ENCODE data around the gene SUSD3. TPM values are rescaled to one million over a fixed set of nuclear protein-coding genes. Genes with fewer than 3 reads are reported as not detected.

Gene SUSD3
- total RNA-seq, 1 donor from 2014 or later, result not detected

GRCh38 chr9:93020771-93021670 is 37.5 kb upstream of the SUSD3 start:
- Mint-ChIP-seq H3K36me3 (ENCODE audit: low read depth) (no peaks in the 10 kb centered on the region), H3K27ac (ENCODE audit: unreplicated experiment) (no peak overlapping the region), H3K4me1 (ENCODE audit: low read depth) (no peaks in the 10 kb centered on the region), H3K4me3 (ENCODE audit: unreplicated experiment) (no peak overlapping the region), H3K9me3 (ENCODE audit: low read depth) (no peaks in the 10 kb centered on the region), H3K27me3 (ENCODE audit: low read depth) (peaks cover 11% of the 10 kb centered on the region)
- peak; percentile 57 for DNase-seq (ENCODE audit: low spot score)
- TF ChIP-seq CTCF (IDR thresholded peaks at IDR 0.05), result no peak

- TF ChIP-seq CTCF (IDR thresholded peaks at IDR 0.05), result no peak
- no peaks in the 10 kb centered on the region for H3K36me3 Mint-ChIP-seq (ENCODE audit: low read depth)
- H3K27me3 Mint-ChIP-seq (ENCODE audit: low read depth), result peaks cover 11% of the 10 kb centered on the region
- no peaks in the 10 kb centered on the region for H3K9me3 Mint-ChIP-seq (ENCODE audit: low read depth)
- H3K27ac Mint-ChIP-seq (ENCODE audit: unreplicated experiment), result no peak overlapping the region
- no peaks in the 10 kb centered on the region for H3K4me1 Mint-ChIP-seq (ENCODE audit: low read depth)
- no peak overlapping the region for H3K4me3 Mint-ChIP-seq (ENCODE audit: unreplicated experiment)
- peak; percentile 56 for DNase-seq (ENCODE audit: low spot score)
Observed at GRCh38 chr9:93022066-93022465, 36.4 kb upstream of the SUSD3 start.

- H3K9me3 Mint-ChIP-seq (ENCODE audit: low read depth), result no peaks in the 10 kb centered on the region
Observed at GRCh38 chr9:93022721-93023520, 35.6 kb upstream of the SUSD3 start.

GRCh38 chr9:93023521-93023815 is 35.0 kb upstream of the SUSD3 start:
- no peaks in the 10 kb centered on the region for H3K4me1 Mint-ChIP-seq (ENCODE audit: low read depth)
- no peaks in the 10 kb centered on the region for H3K36me3 Mint-ChIP-seq (ENCODE audit: low read depth)
- TF ChIP-seq CTCF (IDR thresholded peaks at IDR 0.05), result no peak
- H3K4me3 Mint-ChIP-seq (ENCODE audit: unreplicated experiment), result no peak overlapping the region
- no peaks in the 10 kb centered on the region for H3K9me3 Mint-ChIP-seq (ENCODE audit: low read depth)
- no peak for DNase-seq (ENCODE audit: low spot score)
- H3K27me3 Mint-ChIP-seq (ENCODE audit: low read depth), result peaks cover 6% of the 10 kb centered on the region
- no peak overlapping the region for H3K27ac Mint-ChIP-seq (ENCODE audit: unreplicated experiment)

More at GRCh38 chr9:93022721-93023520, 35.6 kb upstream of the SUSD3 start:
- TF ChIP-seq CTCF (IDR thresholded peaks at IDR 0.05), result no peak
- Mint-ChIP-seq H3K27ac (ENCODE audit: unreplicated experiment) (no peak overlapping the region), H3K4me3 (ENCODE audit: unreplicated experiment) (no peak overlapping the region), H3K4me1 (ENCODE audit: low read depth) (no peaks in the 10 kb centered on the region), H3K27me3 (ENCODE audit: low read depth) (peaks cover 7% of the 10 kb centered on the region), H3K36me3 (ENCODE audit: low read depth) (no peaks in the 10 kb centered on the region)
- no peak for DNase-seq (ENCODE audit: low spot score)

GRCh38 chr9:93024646-93024910 is 33.9 kb upstream of the SUSD3 start:
- Mint-ChIP-seq H3K36me3 (ENCODE audit: low read depth) (no peaks in the 10 kb centered on the region), H3K4me1 (ENCODE audit: low read depth) (no peaks in the 10 kb centered on the region), H3K9me3 (ENCODE audit: low read depth) (no peaks in the 10 kb centered on the region), H3K27ac (ENCODE audit: unreplicated experiment) (no peak overlapping the region), H3K27me3 (ENCODE audit: low read depth) (peaks cover under 1% of the 10 kb centered on the region), H3K4me3 (ENCODE audit: unreplicated experiment) (no peak overlapping the region)
- no peak for TF ChIP-seq CTCF (IDR thresholded peaks at IDR 0.05)
- DNase-seq (ENCODE audit: low spot score), result no peak
